GDM1 (cell line): ENCODE data around the gene DUOX1.
"Not testable (repeated sequence)": the region's sequence is repeated elsewhere in the genome, so short reads cannot be mapped to it uniquely, and the experiment has no call there.

Experiments
- DNase-seq: peaks from one replicate; lab custom pipeline; 2025; lab: John Stamatoyannopoulos, UW

Gene DUOX1

GRCh38 chr15:45121706-45122417 is 7.9 kb upstream of the DUOX1 start:
- DNase-seq: no peak

GRCh38 chr15:45122719-45123118 is 7.1 kb upstream of the DUOX1 start:
- DNase-seq: no peak

- DNase-seq: no peak
Measured at GRCh38 chr15:45123397-45123796, 6.4 kb upstream of the DUOX1 start.

- DNase-seq: peak; percentile 10
Measured at GRCh38 chr15:45126535-45127158, 3.1 kb upstream of the DUOX1 start.

- DNase-seq: no peak
Measured at GRCh38 chr15:45128971-45129639, 689 bp upstream of the DUOX1 start.

- DNase-seq: no peak
Measured at GRCh38 chr15:45130291-45131000, 652 bp downstream of the DUOX1 start.

- DNase-seq: no peak
Measured at GRCh38 chr15:45131510-45131909, 1.7 kb downstream of the DUOX1 start.

GRCh38 chr15:45132844-45133560 is 3.2 kb downstream of the DUOX1 start:
- DNase-seq: no peak

- DNase-seq: no peak
Measured at GRCh38 chr15:45133561-45133920, 3.7 kb downstream of the DUOX1 start.

GRCh38 chr15:45134046-45134445 is 4.3 kb downstream of the DUOX1 start:
- no peak for DNase-seq

- no peak for DNase-seq
Measured at GRCh38 chr15:45134682-45135604, 5.1 kb downstream of the DUOX1 start.

GRCh38 chr15:45135705-45136377 is 6.0 kb downstream of the DUOX1 start:
- DNase-seq: not testable (repeated sequence)

- DNase-seq: no peak
Measured at GRCh38 chr15:45136378-45136764, 6.6 kb downstream of the DUOX1 start.

- no peak for DNase-seq
Measured at GRCh38 chr15:45137703-45138102, 7.9 kb downstream of the DUOX1 start.

GRCh38 chr15:45138814-45139765 is 9.3 kb downstream of the DUOX1 start:
- DNase-seq: no peak

GRCh38 chr15:45139770-45140169 is 10.0 kb downstream of the DUOX1 start:
- DNase-seq: no peak

GRCh38 chr15:45140557-45141250 is 10.9 kb downstream of the DUOX1 start:
- DNase-seq: no peak

GRCh38 chr15:45141386-45141785 is 11.6 kb downstream of the DUOX1 start:
- no peak for DNase-seq

GRCh38 chr15:45143056-45143455 is 13.3 kb downstream of the DUOX1 start:
- no peak for DNase-seq
